GM19351 (cell line): Measurements from ENCODE around the gene FNDC3B.

Experiments
- ATAC-seq: cut with Tn5 transposase; IDR thresholded peaks from one replicate; pipeline ENCODE4 v1.9.1; 2021; ENCODE audit warnings: mild to moderate bottlenecking, moderate library complexity; ENCODE audit not compliant: unreplicated experiment

FNDC3B gene

GRCh38 chr3:172376402-172376801 is 337.0 kb downstream of the FNDC3B start:
- no peak for ATAC-seq

- ATAC-seq, result no peak
Observed at GRCh38 chr3:172376881-172377280, 337.5 kb downstream of the FNDC3B start.

GRCh38 chr3:172378439-172378838 is 339.1 kb downstream of the FNDC3B start:
- ATAC-seq, result no peak

- no peak for ATAC-seq
Observed at GRCh38 chr3:172379372-172379771, 340.0 kb downstream of the FNDC3B start.

GRCh38 chr3:172380632-172381031 is 341.3 kb downstream of the FNDC3B start:
- no peak for ATAC-seq

GRCh38 chr3:172383306-172383796 is 344.0 kb downstream of the FNDC3B start:
- no peak for ATAC-seq

DNA sequence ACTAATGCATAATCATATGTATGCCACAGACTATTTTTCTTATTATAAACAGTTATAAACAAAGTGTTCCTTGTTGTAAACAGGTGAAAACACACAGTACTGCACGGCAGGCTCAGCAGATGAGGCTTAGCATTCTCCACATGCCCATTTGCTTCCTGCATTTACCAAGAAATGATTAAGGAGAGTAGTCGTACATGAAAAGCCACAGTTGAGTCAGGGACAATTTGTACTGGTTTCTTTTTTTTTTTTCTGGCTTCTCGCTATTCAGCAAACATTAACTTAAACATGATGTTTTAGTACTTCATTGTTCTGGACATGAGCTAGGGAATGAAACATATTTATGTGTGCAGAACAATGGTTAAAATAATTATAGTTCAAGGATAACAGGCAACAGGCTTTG is 345.5 kb downstream of the FNDC3B start:
- no peak for ATAC-seq

- no peak for ATAC-seq
Observed at GRCh38 chr3:172387728-172388127, 348.4 kb downstream of the FNDC3B start.

DNA sequence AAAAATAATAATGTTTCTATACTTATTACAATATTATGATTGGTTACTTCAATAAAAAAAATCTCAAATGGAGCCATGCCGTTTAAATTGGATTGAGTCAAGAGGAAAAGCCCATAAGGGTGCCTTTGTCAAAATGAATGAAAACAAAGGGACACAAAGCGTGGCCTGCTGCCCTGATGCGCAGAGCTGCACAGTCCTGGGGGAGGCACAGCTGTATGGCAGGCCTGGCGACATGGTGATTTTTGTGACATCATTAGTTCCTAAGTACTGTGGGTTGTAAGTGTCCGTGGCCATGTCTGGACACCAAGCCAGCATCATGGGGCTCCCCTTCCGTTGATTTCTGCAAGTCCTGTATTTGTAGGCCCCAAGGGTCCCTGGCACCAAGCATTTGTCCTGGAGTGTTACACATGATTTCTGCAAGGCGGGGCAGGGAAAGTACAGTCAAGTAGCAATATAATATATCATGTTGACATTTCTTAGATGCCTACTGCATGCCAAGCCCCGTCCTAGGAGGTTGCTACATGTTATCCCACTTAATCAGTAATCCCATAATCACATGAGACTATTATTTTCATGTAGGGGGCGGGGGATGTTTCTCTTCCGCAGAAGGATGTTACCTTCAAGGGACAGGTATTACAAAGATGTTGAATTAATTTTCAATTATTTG is 349.2 kb downstream of the FNDC3B start:
- no peak for ATAC-seq

- no peak for ATAC-seq
Observed at GRCh38 chr3:172390792-172391191, 351.4 kb downstream of the FNDC3B start.

GRCh38 chr3:172391592-172392302 is 352.4 kb downstream of the FNDC3B start:
- ATAC-seq, result no peak

DNA sequence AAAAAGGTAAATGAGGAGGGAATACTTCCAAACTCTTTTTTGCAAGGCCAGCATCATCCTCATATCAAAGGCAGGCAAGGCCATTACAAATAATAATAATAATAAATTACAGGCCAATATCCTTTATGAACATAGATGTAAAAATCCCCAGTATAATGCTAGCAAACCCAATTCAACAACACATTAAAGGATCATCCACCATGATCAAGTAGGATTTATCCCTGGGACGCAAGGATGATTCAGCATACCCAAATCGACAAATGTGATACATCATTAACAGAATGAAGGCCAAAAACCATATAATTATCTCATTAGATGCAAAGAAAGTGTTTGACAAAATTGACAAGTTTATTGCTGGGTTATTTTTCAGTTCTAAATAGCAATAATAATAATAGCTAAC is 355.3 kb downstream of the FNDC3B start:
- ATAC-seq, result no peak

DNA sequence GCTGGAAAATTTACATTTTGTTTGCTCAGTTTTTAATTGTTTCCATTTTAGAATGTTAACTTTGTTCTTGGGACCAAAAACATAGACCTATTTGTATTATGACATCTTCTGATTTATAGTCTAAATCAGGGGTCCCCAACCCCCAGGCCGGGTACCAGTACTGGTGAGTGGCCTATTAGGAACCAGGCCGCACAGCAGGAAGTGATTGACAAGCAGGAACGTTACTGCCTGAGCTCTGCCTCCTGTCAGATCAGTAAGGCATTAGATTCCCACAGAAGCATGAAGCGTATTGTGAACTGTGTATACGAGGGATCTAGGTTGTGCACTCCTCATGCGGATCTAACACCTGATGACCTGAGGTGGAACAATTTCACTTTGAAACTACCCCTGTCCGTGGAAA is 357.0 kb downstream of the FNDC3B start:
- no peak for ATAC-seq

DNA sequence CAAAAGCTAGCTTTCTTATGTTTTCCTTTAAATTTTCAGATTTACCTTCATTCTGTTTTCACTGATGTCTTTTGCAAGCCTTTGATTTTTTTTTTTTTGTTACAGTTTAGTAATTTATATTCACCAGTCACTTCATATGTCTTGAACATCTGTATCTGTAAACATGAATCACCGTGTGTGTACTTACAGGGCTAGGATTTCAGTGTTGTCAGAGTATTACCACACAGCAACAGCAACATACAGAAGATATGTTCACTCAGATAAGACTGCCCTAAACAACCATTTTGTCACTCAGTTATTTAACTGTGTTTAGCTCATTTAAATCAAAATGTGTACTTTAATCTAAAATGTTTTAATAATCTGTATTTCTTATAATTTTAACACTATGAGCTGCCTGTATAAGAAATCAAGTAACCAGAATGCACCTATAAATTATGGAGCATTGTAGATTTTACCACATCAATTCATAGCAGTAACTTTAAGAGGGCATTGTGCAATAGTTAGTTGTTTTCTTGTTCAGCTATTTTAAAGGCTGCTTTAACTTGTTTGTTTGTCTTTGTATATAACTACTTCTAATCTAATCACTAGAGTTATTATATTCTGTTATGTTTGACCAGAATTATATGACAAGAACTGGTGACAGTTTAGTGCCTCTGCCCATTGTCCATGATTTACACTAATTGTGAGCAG is 358.5 kb downstream of the FNDC3B start:
- ATAC-seq, result no peak

DNA sequence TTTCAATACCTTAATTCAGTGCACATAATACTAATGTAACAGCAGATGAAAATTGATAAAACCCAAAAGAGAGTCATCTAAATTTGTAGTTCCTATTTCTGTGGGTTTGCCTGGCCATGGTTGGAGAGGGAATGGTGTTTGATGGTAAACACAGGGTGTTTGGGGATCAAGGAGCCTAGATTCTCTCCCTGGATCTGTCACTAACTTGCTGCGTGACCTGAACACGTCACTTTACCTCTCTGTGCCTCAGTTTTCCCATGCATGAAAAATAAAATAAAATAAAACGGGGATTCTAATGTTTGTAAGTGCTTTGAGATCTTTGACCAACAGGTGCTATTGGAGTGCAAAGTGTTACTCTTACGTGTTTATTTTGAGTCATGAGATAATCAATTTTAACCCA is 359.1 kb downstream of the FNDC3B start:
- no peak for ATAC-seq

- ATAC-seq, result no peak
Observed at GRCh38 chr3:172402090-172402489, 362.7 kb downstream of the FNDC3B start.

- ATAC-seq, result no peak
Observed at GRCh38 chr3:172402892-172403643, 363.7 kb downstream of the FNDC3B start.

DNA sequence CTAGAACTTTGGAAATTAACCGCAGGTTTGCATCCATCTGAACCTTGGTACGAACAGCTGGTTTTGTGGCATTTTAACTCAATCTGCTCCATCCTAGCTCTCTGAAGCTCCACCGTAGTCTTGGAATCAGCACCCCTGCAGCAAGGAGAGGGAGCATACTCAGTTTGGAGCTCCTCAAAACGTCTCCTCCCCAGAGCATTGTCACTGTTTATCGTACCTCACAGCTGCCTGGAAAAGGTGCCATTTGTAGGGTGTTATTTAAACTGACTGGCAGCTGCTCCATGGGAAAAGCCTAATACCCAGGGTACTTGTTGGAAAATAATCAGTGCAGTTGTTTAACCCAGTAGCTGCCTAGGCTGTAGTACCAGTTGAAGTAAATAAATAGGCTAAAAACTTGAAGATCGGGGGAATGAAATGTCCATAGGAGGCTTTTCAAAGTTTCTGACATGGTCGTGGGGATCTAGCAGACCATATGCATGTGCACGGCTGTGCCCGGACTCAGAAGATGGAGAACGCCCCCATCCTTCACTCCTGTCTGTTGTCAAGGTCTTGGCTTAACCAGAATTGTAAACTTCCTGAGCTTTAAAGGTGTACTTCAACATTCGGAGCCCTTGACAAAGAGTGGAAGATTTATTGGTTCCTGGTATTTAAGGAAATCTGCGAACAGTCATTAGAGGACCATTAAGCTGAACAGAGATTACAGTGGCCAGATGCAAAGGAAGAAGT is 365.0 kb downstream of the FNDC3B start:
- ATAC-seq, result no peak

GRCh38 chr3:172405914-172406313 is 366.5 kb downstream of the FNDC3B start:
- no peak for ATAC-seq

DNA sequence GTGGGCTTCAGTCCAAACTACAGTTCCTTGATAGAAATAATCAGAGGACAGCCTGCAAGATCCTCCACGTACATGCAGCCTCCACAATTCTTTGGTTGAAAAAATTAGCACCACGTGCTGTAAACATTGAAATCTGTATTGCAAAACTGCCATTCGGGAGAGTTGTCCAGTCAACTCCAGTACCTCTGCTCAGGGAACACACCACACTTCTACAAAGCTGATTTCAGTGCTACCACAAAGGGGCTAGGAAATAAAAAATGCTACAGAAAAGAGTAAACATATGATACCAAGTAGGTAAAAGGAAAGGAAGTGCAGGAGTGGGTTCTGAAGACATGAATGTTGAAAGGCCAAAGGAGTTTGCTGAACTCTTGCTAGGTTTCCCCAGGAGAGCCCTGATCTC is 368.5 kb downstream of the FNDC3B start:
- ATAC-seq, result no peak
